ENCODE results near the gene SETD9. TPM values are rescaled to one million over a fixed set of nuclear protein-coding genes. Genes with fewer than 3 reads are reported as not detected.

Gene SETD9
- total RNA-seq, 8 experiments from 2014 or later = 6.7 to 23.8 (median 11.2) TPM

GRCh38 chr5:56950626-56951125 lies 41.3 kb downstream of the SETD9 start:
- in situ Hi-C loops (cut with MboI; ENCODE audit: low pct_unique_long_range_greater_than_20kb in 2 of 9, low sequenced_read_pairs in 9 of 9, unreplicated experiment in 9 of 9) = loop anchor here in 1 of 9 experiments (25.0 kb wide), 1 partner anchor 212 kb away; the partner anchor contains the start of gene GPBP1
- 0 to 1% (median 0%) methylated on average over 1 to 15 of the region's 33 CpGs; no CpG with 5 or more reads in 2 of the 10 experiments for WGBS, 10 experiments
- Histone ChIP-seq H3K27ac (peak overlapping the region in 1 of 2 donors; percentile 99), H3K4me3 (peak overlapping the region; percentile 79 to 97 (median 90)), H3K4me1 (replicated peaks in 1 of 2) (peaks cover 10 to 12% of the 10 kb centered on the region in 2 donors)
- ATAC-seq (replicated peaks in 6 of 8) = peak; percentile 12 to 62 (median 24)

- peak overlapping the region; percentile 79 to 97 (median 90) for H3K4me3 ChIP-seq
- in situ Hi-C loops (cut with MboI; ENCODE audit: low pct_unique_long_range_greater_than_20kb in 2 of 9, low sequenced_read_pairs in 9 of 9, unreplicated experiment in 9 of 9) = loop anchor here in 1 of 9 experiments (25.0 kb wide), 1 partner anchor 211 kb away; the partner anchor contains the start of gene GPBP1
- peaks cover 10 to 12% of the 10 kb centered on the region in 2 donors for H3K4me1 ChIP-seq (replicated peaks in 1 of 2)
- ATAC-seq (replicated peaks in 6 of 8) = peak; percentile 50 to 69 (median 58)
- 0% methylated on average over 1 to 5 of the region's 85 CpGs; no CpG with 5 or more reads in 6 of the 10 experiments for WGBS, 10 experiments
- peak overlapping the region; percentile 94 to 99 for H3K27ac ChIP-seq
These were observed 41.9 kb downstream of the SETD9 start for GRCh38 chr5:56951126-56951945.

- ATAC-seq (replicated peaks in 6 of 8) = peak; percentile 87 to 93 (median 91)
- Histone ChIP-seq H3K4me3 (peak within 1 kb of the TSS; percentile 79 to 97 (median 90)), H3K27ac (peak within 1 kb of the TSS; percentile 94 to 99), H3K4me1 (replicated peaks in 1 of 2) (peaks cover 10 to 12% of the 10 kb centered on the region in 2 donors)
- WGBS, 10 experiments = 10% methylated on average over 2 of the region's 89 CpGs; no CpG with 5 or more reads in 9 of the 10 experiments
- in situ Hi-C loops (cut with MboI; ENCODE audit: low pct_unique_long_range_greater_than_20kb in 2 of 9, low sequenced_read_pairs in 9 of 9, unreplicated experiment in 9 of 9) = loop anchor here in 1 of 9 experiments (25.0 kb wide), 1 partner anchor 210 kb away; the partner anchor contains the start of gene GPBP1
These were observed 42.7 kb downstream of the SETD9 start, which contains the start of gene MIER3 for GRCh38 chr5:56951946-56952691. Gene MIER3 (minus strand): TSS chr5:56952123. CDS start chr5:56952102, 21 bp downstream.

GRCh38 chr5:56954262-56954661 lies 44.9 kb downstream of the SETD9 start:
- no peak overlapping the region for H3K4me3 ChIP-seq
- 38 to 100% (median 94%) methylated on average over 1 of the region's 1 CpG; no CpG with 5 or more reads in 2 of the 10 experiments for WGBS, 10 experiments
- ATAC-seq (replicated peaks in 6 of 8) = no peak
- no peak overlapping the region for H3K27ac ChIP-seq
- peaks cover 10 to 12% of the 10 kb centered on the region in 2 donors for H3K4me1 ChIP-seq (replicated peaks in 1 of 2)
- in situ Hi-C loops (cut with MboI; ENCODE audit: low pct_unique_long_range_greater_than_20kb in 2 of 9, low sequenced_read_pairs in 9 of 9, unreplicated experiment in 9 of 9) = loop anchor here in 1 of 9 experiments (25.0 kb wide), 1 partner anchor 208 kb away; the partner anchor contains the start of gene GPBP1

GRCh38 chr5:56958595-56958994 lies 49.2 kb downstream of the SETD9 start:
- in situ Hi-C loops (cut with MboI; ENCODE audit: low pct_unique_long_range_greater_than_20kb in 2 of 9, low sequenced_read_pairs in 9 of 9, unreplicated experiment in 9 of 9) = loop anchor here in 1 of 9 experiments (25.0 kb wide), 1 partner anchor 204 kb away; the partner anchor contains the start of gene GPBP1
- 33 to 100% (median 78%) methylated on average over 1 to 2 of the region's 2 CpGs; no CpG with 5 or more reads in 1 of the 10 experiments for WGBS, 10 experiments
- H3K4me1 ChIP-seq (replicated peaks in 1 of 2) = no peaks in the 10 kb centered on the region
- ATAC-seq (replicated peaks in 6 of 8) = no peak
- no peak overlapping the region for H3K4me3 ChIP-seq
- H3K27ac ChIP-seq = no peak overlapping the region

- Histone ChIP-seq H3K4me1 (replicated peaks in 1 of 2) (no peaks in the 10 kb centered on the region), H3K27ac (no peak overlapping the region), H3K4me3 (no peak overlapping the region)
- WGBS, 10 experiments = 0 to 100% (median 82%) methylated on average over 1 to 4 of the region's 4 CpGs; no CpG with 5 or more reads in 1 of the 10 experiments
- ATAC-seq (replicated peaks in 6 of 8) = no peak
- in situ Hi-C loops (cut with MboI; ENCODE audit: low pct_unique_long_range_greater_than_20kb in 2 of 9, low sequenced_read_pairs in 9 of 9, unreplicated experiment in 9 of 9) = loop anchor here in 1 of 9 experiments (25.0 kb wide), 1 partner anchor 203 kb away; the partner anchor contains the start of gene GPBP1
These were observed 49.9 kb downstream of the SETD9 start for GRCh38 chr5:56959326-56959725.

- Histone ChIP-seq H3K4me3 (no peak overlapping the region), H3K27ac (no peak overlapping the region), H3K4me1 (replicated peaks in 1 of 2) (no peaks in the 10 kb centered on the region)
- in situ Hi-C loops (cut with MboI; ENCODE audit: low pct_unique_long_range_greater_than_20kb in 2 of 9, low sequenced_read_pairs in 9 of 9, unreplicated experiment in 9 of 9) = loop anchor here in 1 of 9 experiments (25.0 kb wide), 1 partner anchor 201 kb away; the partner anchor contains the start of gene GPBP1
- ATAC-seq (replicated peaks in 6 of 8) = no peak
- 50 to 100% (median 80%) methylated on average over 1 to 5 of the region's 6 CpGs; no CpG with 5 or more reads in 1 of the 10 experiments for WGBS, 10 experiments
These were observed 52.4 kb downstream of the SETD9 start for GRCh38 chr5:56961746-56962145.

- Histone ChIP-seq H3K4me1 (replicated peaks in 1 of 2) (no peaks in the 10 kb centered on the region), H3K4me3 (no peak overlapping the region), H3K27ac (no peak overlapping the region)
- no peak for ATAC-seq (replicated peaks in 6 of 8)
- in situ Hi-C loops (cut with MboI; ENCODE audit: low pct_unique_long_range_greater_than_20kb in 2 of 9, low sequenced_read_pairs in 9 of 9, unreplicated experiment in 9 of 9) = loop anchor here in 1 of 9 experiments (25.0 kb wide), 1 partner anchor 200 kb away; the partner anchor contains the start of gene GPBP1
- 33 to 93% (median 80%) methylated on average over 1 to 2 of the region's 2 CpGs; no CpG with 5 or more reads in 2 of the 10 experiments for WGBS, 10 experiments
These were observed 52.9 kb downstream of the SETD9 start for GRCh38 chr5:56962286-56962685.

GRCh38 chr5:56963246-56963645 lies 53.9 kb downstream of the SETD9 start:
- ATAC-seq (replicated peaks in 6 of 8) = no peak
- in situ Hi-C loops (cut with MboI; ENCODE audit: low pct_unique_long_range_greater_than_20kb in 2 of 9, low sequenced_read_pairs in 9 of 9, unreplicated experiment in 9 of 9) = loop anchor here in 1 of 9 experiments (25.0 kb wide), 1 partner anchor 199 kb away; the partner anchor contains the start of gene GPBP1
- Histone ChIP-seq H3K4me1 (replicated peaks in 1 of 2) (no peaks in the 10 kb centered on the region), H3K27ac (no peak overlapping the region), H3K4me3 (no peak overlapping the region)
- 3 to 93% (median 56%) methylated on average over 1 to 5 of the region's 5 CpGs for WGBS, 10 experiments

GRCh38 chr5:56964173-56964572 lies 54.8 kb downstream of the SETD9 start:
- in situ Hi-C loops (cut with MboI; ENCODE audit: low pct_unique_long_range_greater_than_20kb in 2 of 9, low sequenced_read_pairs in 9 of 9, unreplicated experiment in 9 of 9) = loop anchor here in 1 of 9 experiments (25.0 kb wide), 1 partner anchor 198 kb away; the partner anchor contains the start of gene GPBP1

More at GRCh38 chr5:56964173-56964572, 54.8 kb downstream of the SETD9 start:
- H3K4me1 ChIP-seq (replicated peaks in 1 of 2) = no peaks in the 10 kb centered on the region
- H3K27ac ChIP-seq = no peak overlapping the region
- peak in 1 of 8 experiments; percentile 53 for ATAC-seq (replicated peaks in 6 of 8)
- WGBS, 10 experiments = 20 to 100% (median 79%) methylated on average over 1 to 2 of the region's 2 CpGs; no CpG with 5 or more reads in 1 of the 10 experiments
- H3K4me3 ChIP-seq = no peak overlapping the region
